Keratinocyte (primary cell): ENCODE measurements around the gene AGPAT2. TPM values are rescaled to one million over a fixed set of nuclear protein-coding genes. Genes with fewer than 3 reads are reported as not detected.

Experiments used
- DNase-seq: peaks from one replicate; pipeline ENCODE4 v3.0.0-alpha.2; 2011; ENCODE audit warnings: low read depth, missing footprints, low spot score
- FAIRE-seq: peaks from 2 replicates; lab custom pipeline; 2011; peaks lifted over from hg19 to GRCh38; lab: Jason Lieb, UNC
- H2AFZ ChIP-seq: 2 replicates; pipeline ENCODE4 v1.6.0; 2012; ENCODE audit warnings: low read length, control low read depth, inconsistent platforms; ENCODE audit not compliant: control insufficient read depth
- H3K27ac ChIP-seq: 2 replicates; pipeline ENCODE4 v1.5.1; 2011; ENCODE audit warnings: low read length; ENCODE audit not compliant: control insufficient read depth, insufficient read depth
- H3K27me3 ChIP-seq: 3 replicates; pipeline ENCODE4 v1.6.0; 2011; ENCODE audit warnings: low read length; ENCODE audit not compliant: control insufficient read depth, insufficient read depth; ENCODE audit errors: extremely low read depth
- H3K36me3 ChIP-seq, 2 experiments: 2 replicates in 1 of 2; 3 replicates in 1 of 2; pipeline ENCODE4 v1.5.1; 2011; ENCODE audit warnings: low read length in 2 of 2, mild to moderate bottlenecking in 1 of 2; ENCODE audit not compliant: control insufficient read depth in 2 of 2, insufficient read depth in 2 of 2; ENCODE audit errors: extremely low read depth in 1 of 2
- H3K4me1 ChIP-seq: 3 replicates; pipeline ENCODE4 v1.5.1; 2011; ENCODE audit warnings: low read length; ENCODE audit not compliant: control insufficient read depth, insufficient read depth; ENCODE audit errors: extremely low read depth
- H3K4me2 ChIP-seq: 3 replicates; pipeline ENCODE4 v1.6.0; 2011; ENCODE audit warnings: low read depth, low read length; ENCODE audit not compliant: control insufficient read depth, insufficient read depth; ENCODE audit errors: extremely low read depth
- H3K4me3 ChIP-seq, 3 experiments: fragments of 200-600 bp in 1 of 3; sonication (generic) in 1 of 3; 2 replicates in 2 of 3; 3 replicates in 1 of 3; pipeline ENCODE4 v1.5.1; 2011 to 2016; ENCODE audit warnings: low read length in 3 of 3, mild to moderate bottlenecking in 3 of 3, control low read depth in 2 of 3, inconsistent platforms in 1 of 3, low read depth in 1 of 3, mixed read lengths in 1 of 3, mixed run types in 1 of 3, moderate library complexity in 1 of 3; ENCODE audit not compliant: control insufficient read depth in 2 of 3, insufficient read depth in 2 of 3; ENCODE audit errors: extremely low read depth in 1 of 3
- H3K79me2 ChIP-seq: 2 replicates; pipeline ENCODE4 v1.6.0; 2012; ENCODE audit warnings: low read length; ENCODE audit not compliant: control insufficient read depth, insufficient read depth
- H3K9ac ChIP-seq: 3 replicates; pipeline ENCODE4 v1.6.0; 2011; ENCODE audit warnings: low read length; ENCODE audit not compliant: control insufficient read depth, insufficient read depth; ENCODE audit errors: extremely low read depth
- H3K9me1 ChIP-seq: 3 replicates; pipeline ENCODE4 v1.6.0; 2011; ENCODE audit warnings: low read length; ENCODE audit not compliant: control insufficient read depth, insufficient read depth; ENCODE audit errors: extremely low read depth
- H3K9me3 ChIP-seq: 2 replicates; pipeline ENCODE4 v1.5.1; 2012; ENCODE audit warnings: low read depth, low read length; ENCODE audit not compliant: control insufficient read depth
- H4K20me1 ChIP-seq: 3 replicates; pipeline ENCODE4 v1.6.0; 2011; ENCODE audit warnings: low read length; ENCODE audit not compliant: control insufficient read depth, insufficient read depth; ENCODE audit errors: extremely low read depth
- CTCF ChIP-seq, 3 experiments: IDR thresholded peaks in 1 of 3; conservative IDR thresholded peaks in 1 of 3; optimal IDR thresholded peaks in 1 of 3; 2 replicates in 2 of 3; 3 replicates in 1 of 3; pipeline versions ENCODE3 to v1.5.1; 2011; ENCODE audit warnings: low read length in 3 of 3, mild to moderate bottlenecking in 3 of 3, moderate library complexity in 2 of 3, control low read depth in 1 of 3, inconsistent platforms in 1 of 3; ENCODE audit not compliant: insufficient read depth in 2 of 3; ENCODE audit errors: extremely low read depth in 1 of 3
- EZH2 ChIP-seq: IDR thresholded peaks from one replicate; pipeline ENCODE4 v1.6.1; 2012; ENCODE audit warnings: inconsistent platforms, mild to moderate bottlenecking, low read length, moderate library complexity
- dilution Hi-C: fragments of 300-500 bp; cut with MboI; formaldehyde crosslinking; loops from one replicate; pipeline ENCODE4 v1.7.0; 2020; ENCODE audit warnings: low sequenced_read_pairs; ENCODE audit not compliant: extremely low pct_ligation_motif_present
- polyA plus RNA-seq, 5 experiments: library from polyadenylated mRNA; depleted of rRNA in 3 of 5; stranded (reverse) in 3 of 5; stranded (forward) in 1 of 5; unstranded in 1 of 5; fragments of >200 nt; gene quantifications; 1 replicate in 1 of 5; 2 replicates in 3 of 5; 3 replicates in 1 of 5; pipeline versions ENCODE4 v1.2.1 to v1.2.3, GENCODE V29; 2011 to 2012; ENCODE audit warnings: missing spikeins in 2 of 5, low read depth in 1 of 5, low replicate concordance in 1 of 5

The AGPAT2 gene
- polyA plus RNA-seq, 1 donor (not counting 4 experiments of a cell fraction or from before 2014, with no cell fraction given): 26.5 TPM

DNA sequence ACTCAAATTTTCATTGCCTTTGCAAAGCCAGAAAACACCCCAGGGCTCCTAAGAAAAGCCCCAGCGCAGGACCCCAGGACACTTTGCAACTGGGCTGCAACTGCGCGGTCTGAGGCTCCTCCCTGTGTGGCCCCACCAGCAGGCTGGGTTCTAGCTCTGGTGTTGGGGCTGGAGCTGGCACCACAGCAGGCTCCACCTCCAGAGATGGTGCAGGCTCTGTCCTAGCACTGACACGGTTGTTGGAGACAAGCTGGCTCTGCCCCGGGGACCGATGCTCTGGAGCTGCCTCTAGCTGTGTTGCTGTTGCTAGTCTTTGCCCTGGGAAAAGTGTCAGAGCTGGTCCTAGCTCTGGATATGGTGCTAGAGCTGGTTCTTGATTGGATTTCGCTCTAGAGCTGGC, 41.9 kb upstream of the AGPAT2 start:
- peak overlapping the region; percentile 93 for H3K4me2 ChIP-seq
- no peaks in the 10 kb centered on the region for H3K9me3 ChIP-seq
- H3K9ac ChIP-seq: peak overlapping the region; percentile 90
- no peaks in the 10 kb centered on the region for H3K9me1 ChIP-seq
- H3K27ac ChIP-seq: peak overlapping the region; percentile 56
- TF ChIP-seq CTCF (optimal IDR thresholded peaks at IDR 0.05 in 1 of 3, IDR thresholded peaks at IDR 0.05 in 1 of 3, conservative IDR thresholded peaks at IDR 0.05 in 1 of 3; ENCODE audit: extremely low read depth in 1 of 3, insufficient read depth in 2 of 3, low read length in 3 of 3) (no peak), EZH2 (no peak)
- no peaks in the 10 kb centered on the region for H3K27me3 ChIP-seq
- H2AFZ ChIP-seq: no peak overlapping the region
- DNase-seq: no peak
- dilution Hi-C loops: no loop called here
- peaks cover 28% of the 10 kb centered on the region for H4K20me1 ChIP-seq
- peak overlapping the region; percentile 65 to 97 (median 81) for H3K4me3 ChIP-seq
- peaks cover 25% of the 10 kb centered on the region for H3K4me1 ChIP-seq
- no peak for FAIRE-seq
- peaks cover 43% of the 10 kb centered on the region for H3K79me2 ChIP-seq
- peaks cover 19% of the 10 kb centered on the region in 2 experiments for H3K36me3 ChIP-seq

DNA sequence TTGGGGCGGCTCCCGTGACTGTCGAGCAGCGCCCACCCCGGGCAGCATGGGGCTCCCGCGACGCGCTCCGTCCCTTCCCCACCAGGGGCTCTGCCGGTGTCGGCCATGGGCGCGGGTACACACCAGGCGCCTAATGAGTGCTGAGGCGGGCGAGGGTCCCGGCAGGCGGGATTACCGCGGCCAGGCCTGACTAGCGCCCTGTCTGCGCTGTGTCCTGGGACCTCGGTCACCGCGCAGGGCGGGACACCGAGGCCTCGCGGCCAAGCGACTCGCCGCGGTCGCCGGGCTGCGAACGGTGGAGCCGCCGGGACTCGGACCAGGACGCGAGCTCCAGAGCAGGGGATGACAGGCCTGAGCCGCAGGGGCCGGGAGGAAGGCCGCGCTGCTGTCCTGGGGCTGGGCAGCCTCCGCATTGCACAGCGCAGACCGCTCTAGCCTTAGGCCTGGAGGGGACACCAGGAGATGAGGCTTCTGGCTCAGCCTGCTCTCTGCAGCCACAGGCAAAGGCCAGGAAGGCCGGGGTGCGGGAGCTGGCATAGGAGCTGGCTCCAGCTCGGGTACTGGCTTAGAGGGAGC, 41.4 kb upstream of the AGPAT2 start:
- Histone ChIP-seq H3K27ac (peak overlapping the region; percentile 56), H4K20me1 (peaks cover 31% of the 10 kb centered on the region), H3K27me3 (no peaks in the 10 kb centered on the region), H3K36me3 (peaks cover 24% of the 10 kb centered on the region in 2 experiments), H3K9me1 (no peaks in the 10 kb centered on the region), H3K4me1 (peaks cover 25% of the 10 kb centered on the region), H3K4me3 (peak overlapping the region; percentile 65 to 97 (median 81)), H2AFZ (peak overlapping the region; percentile 81), H3K4me2 (peak overlapping the region; percentile 93), H3K9ac (peak overlapping the region; percentile 90), H3K79me2 (peaks cover 43% of the 10 kb centered on the region), H3K9me3 (no peaks in the 10 kb centered on the region)
- TF ChIP-seq EZH2: no peak
- TF ChIP-seq CTCF (optimal IDR thresholded peaks at IDR 0.05 in 1 of 3, IDR thresholded peaks at IDR 0.05 in 1 of 3, conservative IDR thresholded peaks at IDR 0.05 in 1 of 3; ENCODE audit: extremely low read depth in 1 of 3, insufficient read depth in 2 of 3, low read length in 3 of 3): no peak
- dilution Hi-C loops: no loop called here
- FAIRE-seq (no peak), DNase-seq (no peak)
